H54 (cell line): Measurements from ENCODE around the gene RAB11FIP4.
A peak's percentile ranks its signal among the peaks of the same experiment; 100 is the strongest.

ENCODE experiments used
- DNase-seq: peaks from one replicate; pipeline ENCODE4 v3.0.0; 2011; ENCODE audit warnings: low spot score, mixed read lengths; ENCODE audit not compliant: insufficient read length
- FAIRE-seq: peaks from 3 replicates; lab custom pipeline; 2011; peaks lifted over from hg19 to GRCh38; lab: Jason Lieb, UNC
- POLR2A ChIP-seq: IDR thresholded peaks from 2 replicates; pipeline ENCODE4 v1.6.1; 2011; ENCODE audit warnings: low read depth, mild to moderate bottlenecking, low read length

Gene RAB11FIP4

DNA sequence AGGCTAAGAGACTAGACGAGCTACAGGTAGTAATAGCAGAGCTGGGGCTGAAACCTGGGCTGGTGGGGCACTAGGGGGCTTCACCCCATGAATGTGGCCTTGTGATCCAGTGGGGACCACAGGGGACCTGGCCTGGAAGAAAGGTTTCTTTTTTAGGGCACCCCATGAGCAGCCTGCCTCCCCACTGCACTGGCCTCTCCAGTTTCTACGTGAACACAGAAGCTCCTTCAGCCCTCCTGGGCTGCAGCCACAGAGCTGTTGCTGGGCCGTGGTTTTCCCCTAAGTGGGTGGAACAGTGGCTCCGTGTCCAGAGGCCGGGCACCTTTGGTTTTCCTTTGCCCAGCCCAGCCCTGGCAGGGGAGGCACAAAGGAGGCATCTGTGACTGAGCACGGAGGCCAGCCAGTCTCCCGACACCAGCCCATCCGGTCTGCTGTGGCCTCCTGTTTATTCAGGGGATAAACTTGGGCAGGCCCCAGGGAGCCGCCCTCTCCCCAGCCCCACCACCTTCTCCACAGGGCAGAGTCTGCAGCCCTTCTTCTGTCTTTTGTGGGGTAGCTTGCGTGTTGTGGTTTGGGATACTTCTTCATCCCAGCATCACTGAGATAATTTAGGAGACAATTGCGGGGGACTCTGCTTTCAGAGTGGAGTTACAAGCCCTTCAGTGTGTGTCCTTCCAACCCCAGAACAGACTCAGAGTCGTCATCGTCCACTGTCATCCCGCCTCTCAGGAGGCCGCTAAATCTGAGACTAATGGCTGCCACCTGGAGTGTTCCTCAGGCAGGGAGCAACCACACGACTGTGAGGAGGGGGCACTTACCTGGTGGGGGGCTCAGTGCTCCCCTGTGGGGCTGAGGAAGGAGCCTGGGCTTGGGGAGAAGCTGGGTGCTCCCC lies 85.3 kb downstream of the RAB11FIP4 start:
- FAIRE-seq (no peak), DNase-seq (no peak)
- no peak for TF ChIP-seq POLR2A

DNA sequence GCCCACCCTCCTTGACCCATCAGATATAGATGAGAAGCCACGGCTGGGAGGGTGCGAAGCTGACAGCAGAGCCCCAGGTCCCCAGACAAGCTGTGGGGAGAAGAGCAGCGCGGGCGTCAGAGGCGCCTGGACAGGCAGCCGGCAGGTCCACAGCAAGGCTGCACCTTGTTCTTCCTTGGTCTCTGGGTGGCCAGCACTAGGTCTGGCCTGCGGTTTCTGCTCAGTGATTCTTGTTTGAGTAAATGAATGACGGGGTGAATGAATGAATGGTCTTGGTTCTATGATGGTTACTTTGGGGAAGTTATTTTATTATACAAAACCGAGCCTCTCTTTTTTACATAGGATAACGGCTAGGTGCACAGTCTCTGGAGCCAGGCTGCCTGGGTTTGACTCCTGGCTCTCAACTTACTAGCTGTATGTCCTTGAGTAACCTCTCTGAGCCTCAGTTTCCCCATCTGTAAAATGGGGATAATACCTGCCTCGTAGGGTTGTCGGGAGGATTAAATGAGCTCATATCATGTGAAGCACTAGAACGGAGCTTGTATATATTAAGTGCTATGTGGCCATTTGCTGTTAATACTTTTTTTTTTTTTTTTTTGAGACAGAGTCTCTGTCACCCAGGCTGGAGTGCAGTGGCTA lies 86.1 kb downstream of the RAB11FIP4 start:
- FAIRE-seq (no peak), DNase-seq (no peak)
- no peak for TF ChIP-seq POLR2A

DNA sequence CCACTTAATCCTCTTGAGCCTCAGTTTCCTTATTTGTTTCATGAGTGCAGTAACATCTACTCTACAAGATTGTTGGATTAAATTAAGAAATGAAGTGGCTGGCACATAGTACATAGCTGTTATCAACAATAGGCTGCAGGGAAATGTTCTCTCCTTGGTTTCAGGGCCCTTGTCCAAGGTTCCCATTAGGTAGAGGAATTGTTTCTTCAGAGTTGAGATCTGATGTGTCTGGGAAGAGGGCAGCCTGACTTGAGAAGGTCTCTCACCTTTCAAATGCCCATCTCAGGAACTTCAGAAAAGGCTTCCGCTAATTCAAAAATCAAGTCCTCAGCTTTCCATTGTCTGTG lies 87.6 kb downstream of the RAB11FIP4 start:
- FAIRE-seq (no peak), DNase-seq (no peak)
- TF ChIP-seq POLR2A: no peak

GRCh38 chr17:31479524-31479923 lies 88.0 kb downstream of the RAB11FIP4 start:
- FAIRE-seq (no peak), DNase-seq (no peak)
- no peak for TF ChIP-seq POLR2A

DNA sequence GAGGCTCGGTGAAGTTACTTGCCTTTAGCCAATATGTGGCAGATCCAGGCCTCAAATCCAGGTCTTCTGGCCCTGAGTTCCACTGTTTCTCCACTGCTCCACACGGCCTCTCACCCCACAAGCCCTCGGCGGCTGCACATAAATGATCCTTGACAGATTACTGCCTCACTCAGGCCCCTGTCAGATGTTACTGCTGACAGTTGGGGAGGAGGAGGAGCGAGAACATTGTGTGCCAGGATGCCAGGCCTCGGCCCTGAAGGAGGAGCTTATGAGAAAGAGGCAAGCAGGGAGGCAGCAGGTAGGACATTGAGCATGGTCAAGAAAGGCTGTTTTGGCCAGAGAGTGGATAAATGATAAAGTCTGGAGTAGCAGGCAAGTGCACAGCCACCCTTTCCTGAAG lies 88.6 kb downstream of the RAB11FIP4 start:
- no peak for TF ChIP-seq POLR2A
- FAIRE-seq (no peak), DNase-seq (no peak)

GRCh38 chr17:31480904-31481782 lies 89.7 kb downstream of the RAB11FIP4 start:
- no peak for FAIRE-seq
- no peak for TF ChIP-seq POLR2A

DNA sequence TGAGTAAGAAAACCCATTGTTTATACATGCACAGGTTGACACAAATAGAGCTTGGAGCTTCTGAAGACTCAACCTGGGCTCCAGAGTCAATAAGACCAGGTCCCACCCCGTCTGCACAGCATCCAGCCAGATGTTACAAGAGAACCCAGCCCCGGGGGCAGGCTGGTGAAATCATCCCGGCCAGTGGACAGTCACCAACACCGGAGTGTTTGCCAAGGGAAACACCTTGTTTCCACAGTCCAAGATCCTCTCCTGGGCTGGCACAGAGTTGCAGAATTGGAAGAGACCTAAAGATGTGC lies 90.3 kb downstream of the RAB11FIP4 start:
- FAIRE-seq (no peak), DNase-seq (no peak)
- TF ChIP-seq POLR2A: no peak

More at GRCh38 chr17:31480904-31481782, 89.7 kb downstream of the RAB11FIP4 start:
- no peak for DNase-seq

DNA sequence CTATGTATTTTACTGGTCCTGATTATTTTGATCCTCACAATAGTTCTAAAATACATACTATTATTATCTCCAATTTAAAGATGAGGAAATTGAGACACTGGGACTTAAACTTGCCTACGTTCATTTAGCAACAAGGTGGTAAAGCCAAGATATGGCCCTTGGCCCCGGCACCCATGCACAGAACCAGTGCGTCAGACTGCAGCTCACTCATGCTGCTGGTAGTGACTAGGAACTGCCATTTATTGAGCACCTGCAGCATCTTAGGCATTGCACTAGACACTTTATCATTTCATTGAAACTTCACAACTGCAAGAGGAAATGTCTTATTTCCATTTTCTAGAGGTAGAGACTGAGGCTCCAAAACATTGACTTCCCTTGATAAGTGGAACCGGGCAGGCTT lies 93.3 kb downstream of the RAB11FIP4 start:
- no peak for FAIRE-seq
- TF ChIP-seq POLR2A: no peak
- DNase-seq: no peak

DNA sequence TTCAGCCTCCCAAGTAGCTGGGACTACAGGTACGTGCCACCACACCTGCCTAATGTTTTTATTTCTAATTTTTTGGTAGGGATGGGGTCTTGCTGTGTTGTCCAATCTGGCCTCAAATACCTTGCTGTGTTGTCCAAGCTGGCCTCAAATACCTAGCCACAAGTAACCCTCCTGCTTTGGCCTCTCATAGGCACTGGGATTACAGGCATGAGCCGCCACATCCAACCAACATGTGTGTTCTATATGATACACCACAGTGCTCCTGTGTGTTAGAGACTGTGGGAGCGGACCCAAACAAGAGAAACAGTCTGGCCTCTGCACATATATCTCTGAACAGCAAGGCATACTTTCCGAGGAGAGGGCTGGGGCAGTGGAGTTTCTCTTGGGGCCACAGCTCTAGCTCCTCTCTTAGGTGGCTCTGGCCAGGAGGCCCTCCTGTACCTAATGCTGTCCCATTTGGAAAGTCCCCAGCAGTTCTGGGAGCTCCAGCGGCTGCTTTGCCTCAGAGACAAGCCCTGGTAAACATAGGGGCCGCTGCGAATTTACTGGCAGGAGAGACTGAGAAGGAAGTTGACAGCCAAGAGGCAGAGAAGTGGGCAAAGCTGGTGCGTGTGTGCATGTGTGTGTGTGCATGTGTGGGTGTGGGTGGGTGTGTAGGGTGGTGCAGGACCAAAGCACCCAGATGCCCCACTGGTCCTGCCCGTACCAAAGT lies 95.0 kb downstream of the RAB11FIP4 start:
- no peak for TF ChIP-seq POLR2A
- DNase-seq (no peak), FAIRE-seq (no peak)

DNA sequence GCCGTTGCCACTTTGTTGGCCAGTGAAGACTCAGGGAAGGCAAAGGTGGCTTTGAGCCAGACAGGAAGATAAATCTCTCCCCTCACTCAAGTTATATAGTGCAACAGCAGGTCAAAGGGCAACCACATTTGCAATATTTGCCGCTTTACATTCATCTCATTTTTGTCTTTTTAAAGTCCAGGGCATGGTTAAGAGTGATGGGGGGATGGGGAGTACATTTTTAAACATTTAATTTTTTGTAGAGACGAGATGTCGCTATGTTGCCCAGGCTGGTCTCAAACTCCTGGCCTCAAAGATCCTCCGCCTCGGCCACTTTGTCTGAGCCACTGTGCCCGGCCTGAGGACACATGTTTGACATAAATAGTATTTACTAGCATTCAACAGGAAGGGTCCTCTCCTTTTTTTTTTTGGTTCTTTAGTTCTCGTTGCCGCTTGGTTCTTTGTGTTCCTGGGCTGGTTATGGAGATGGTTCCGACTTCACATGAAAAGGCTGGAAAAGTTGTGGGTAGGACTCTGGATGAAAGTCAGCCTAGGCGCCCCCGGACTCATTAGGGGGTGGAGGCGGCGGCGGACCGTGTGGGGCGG lies 95.7 kb downstream of the RAB11FIP4 start:
- TF ChIP-seq POLR2A: no peak
- DNase-seq (no peak), FAIRE-seq (no peak)

GRCh38 chr17:31487648-31488263 lies 96.3 kb downstream of the RAB11FIP4 start:
- peak; percentile 63 for DNase-seq
- FAIRE-seq: no peak
- TF ChIP-seq POLR2A: no peak

- no peak for DNase-seq
- no peak for FAIRE-seq
Observed at GRCh38 chr17:31488264-31488981, 96.9 kb downstream of the RAB11FIP4 start.

DNA sequence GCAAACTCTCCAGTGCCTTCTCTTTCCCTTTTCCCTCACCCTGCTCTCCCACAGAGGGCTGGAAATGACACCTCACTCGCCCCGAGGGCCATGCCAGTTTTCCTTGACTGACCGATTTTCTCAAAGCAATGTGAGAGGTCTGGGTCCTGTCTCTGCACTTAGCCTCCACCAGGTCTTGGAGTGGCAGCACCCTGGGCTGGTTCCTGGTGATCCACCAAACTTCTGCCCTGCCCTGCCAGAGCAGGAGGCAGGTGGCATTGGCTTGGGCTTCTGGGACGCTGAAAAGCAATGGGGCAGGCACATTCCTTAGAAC lies 97.5 kb downstream of the RAB11FIP4 start:
- no peak for TF ChIP-seq POLR2A
- no peak for FAIRE-seq
- no peak for DNase-seq

More at GRCh38 chr17:31488264-31488981, 96.9 kb downstream of the RAB11FIP4 start:
- no peak for TF ChIP-seq POLR2A
